GM18873 (cell line): Measurements from ENCODE around the gene FLAD1.
A peak's percentile ranks its signal among the peaks of the same experiment; 100 is the strongest.
"Not testable (repeated sequence)": the region's sequence is repeated elsewhere in the genome, so short reads cannot be mapped to it uniquely, and the experiment has no call there.

Experiments
- ATAC-seq: cut with Tn5 transposase; IDR thresholded peaks from one replicate; pipeline ENCODE4 v1.9.1; 2021; ENCODE audit warnings: mild to moderate bottlenecking, moderate library complexity, moderate number of reproducible peaks; ENCODE audit not compliant: unreplicated experiment, low FRiP score

FLAD1 gene

GRCh38 chr1:154988058-154988954 lies 5.2 kb downstream of the FLAD1 start:
- no peak for ATAC-seq

GRCh38 chr1:154989195-154989860 lies 6.2 kb downstream of the FLAD1 start:
- no peak for ATAC-seq

GRCh38 chr1:154990276-154990675 lies 7.1 kb downstream of the FLAD1 start:
- ATAC-seq: no peak

- no peak for ATAC-seq
Observed at GRCh38 chr1:154992721-154993571, 9.8 kb downstream of the FLAD1 start.

GRCh38 chr1:154993572-154994268 lies 10.6 kb downstream of the FLAD1 start, which contains the start of gene LENEP:
TSS of gene LENEP (plus strand) at chr1:154993586. CDS start at chr1:154993608, 22 bp downstream.
- ATAC-seq: no peak

- no peak for ATAC-seq
Observed at GRCh38 chr1:154994269-154994587, 11.1 kb downstream of the FLAD1 start.

- no peak for ATAC-seq
Observed at GRCh38 chr1:154994591-154994990, 11.4 kb downstream of the FLAD1 start.

GRCh38 chr1:154995301-154995983 lies 12.3 kb downstream of the FLAD1 start:
- not testable (repeated sequence) for ATAC-seq

GRCh38 chr1:154996966-154997701 lies 14.0 kb downstream of the FLAD1 start:
- no peak for ATAC-seq

- no peak for ATAC-seq
Observed at GRCh38 chr1:154998201-154998780, 15.1 kb downstream of the FLAD1 start.

- no peak for ATAC-seq
Observed at GRCh38 chr1:154998818-154999570, 15.8 kb downstream of the FLAD1 start.

- ATAC-seq: no peak
Observed at GRCh38 chr1:154999571-155000410, 16.6 kb downstream of the FLAD1 start.

GRCh38 chr1:155000411-155000725 lies 17.2 kb downstream of the FLAD1 start:
- ATAC-seq: no peak

GRCh38 chr1:155000726-155001424 lies 17.7 kb downstream of the FLAD1 start:
- peak; percentile 31 for ATAC-seq

GRCh38 chr1:155001425-155001674 lies 18.2 kb downstream of the FLAD1 start:
- ATAC-seq: no peak

GRCh38 chr1:155001675-155002463 lies 18.7 kb downstream of the FLAD1 start:
- peak; percentile 50 for ATAC-seq
